Gastrocnemius medialis (tissue), 4 donors: ENCODE results near the gene GAS6.

Experiments
- CTCF ChIP-seq, 5 experiments: fragments of 450-650 bp in 3 of 5; fragments of 200-600 bp in 2 of 5; sonication (generic) in 2 of 5; IDR thresholded peaks in 4 of 5; conservative IDR thresholded peaks in 1 of 5; 1 replicate in 4 of 5; 2 replicates in 1 of 5; pipeline ENCODE4 v1.5.1; 2016 to 2019; ENCODE audit warnings: antibody characterized with exemption in 5 of 5, mild to moderate bottlenecking in 3 of 5, moderate library complexity in 3 of 5
- POLR2A ChIP-seq, 2 donors: fragments of 450-650 bp; IDR thresholded peaks; one replicate each; pipeline ENCODE4 v1.6.1; 2017; ENCODE audit warnings: antibody characterized with exemption in 2 of 2, mild to moderate bottlenecking in 2 of 2, moderate library complexity in 2 of 2

GRCh38 chr13:113822266-113822665 is 41.6 kb downstream of the GAS6 start:
- no peak for TF ChIP-seq CTCF (IDR thresholded peaks at IDR 0.05 in 4 of 5, conservative IDR thresholded peaks at IDR 0.05 in 1 of 5)
- no peak for TF ChIP-seq POLR2A (IDR thresholded peaks at IDR 0.05)
